Activated CD4-positive, alpha-beta T cell treated with anti-CD3 and anti-CD28 coated beads, Interleukin-2, amount 10 ng/mL, durations not matched to agents 24 days and 14 days (primary cell): ENCODE data around the gene BCAN. TPM values are rescaled to one million over a fixed set of nuclear protein-coding genes. Genes with fewer than 3 reads are reported as not detected.

Experiments used
- DNase-seq: peaks from one replicate; pipeline ENCODE4 v3.0.0; 2022
- H3K27ac Mint-ChIP-seq: one replicate; pipeline ENCODE4 v1.8.0; 2022; ENCODE audit warnings: mild to moderate bottlenecking, mixed read lengths
- H3K27me3 Mint-ChIP-seq: one replicate; pipeline ENCODE4 v1.8.0; 2022; ENCODE audit warnings: mixed read lengths
- H3K36me3 Mint-ChIP-seq: one replicate; pipeline ENCODE4 v1.8.0; 2022; ENCODE audit warnings: low read depth, mild to moderate bottlenecking, mixed read lengths
- H3K4me1 Mint-ChIP-seq: one replicate; pipeline ENCODE4 v1.8.0; 2021; ENCODE audit warnings: mixed read lengths
- H3K4me3 Mint-ChIP-seq: one replicate; pipeline ENCODE4 v1.8.0; 2022; ENCODE audit warnings: mild to moderate bottlenecking, moderate library complexity, mixed read lengths
- H3K9me3 Mint-ChIP-seq: one replicate; pipeline ENCODE4 v1.8.0; 2021; ENCODE audit warnings: mixed read lengths
- intact Hi-C: fragments of 100-400 bp; cut with micrococcal nuclease; formaldehyde crosslinking; loops from one replicate; pipeline ENCODE4 v1.15.1; 2023
- total RNA-seq: library from RNA; stranded (reverse); gene quantifications from 2 replicates; pipeline ENCODE4 v1.2.3, GENCODE V29; 2022

BCAN gene
- total RNA-seq, 1 donor from 2014 or later = not detected

DNA sequence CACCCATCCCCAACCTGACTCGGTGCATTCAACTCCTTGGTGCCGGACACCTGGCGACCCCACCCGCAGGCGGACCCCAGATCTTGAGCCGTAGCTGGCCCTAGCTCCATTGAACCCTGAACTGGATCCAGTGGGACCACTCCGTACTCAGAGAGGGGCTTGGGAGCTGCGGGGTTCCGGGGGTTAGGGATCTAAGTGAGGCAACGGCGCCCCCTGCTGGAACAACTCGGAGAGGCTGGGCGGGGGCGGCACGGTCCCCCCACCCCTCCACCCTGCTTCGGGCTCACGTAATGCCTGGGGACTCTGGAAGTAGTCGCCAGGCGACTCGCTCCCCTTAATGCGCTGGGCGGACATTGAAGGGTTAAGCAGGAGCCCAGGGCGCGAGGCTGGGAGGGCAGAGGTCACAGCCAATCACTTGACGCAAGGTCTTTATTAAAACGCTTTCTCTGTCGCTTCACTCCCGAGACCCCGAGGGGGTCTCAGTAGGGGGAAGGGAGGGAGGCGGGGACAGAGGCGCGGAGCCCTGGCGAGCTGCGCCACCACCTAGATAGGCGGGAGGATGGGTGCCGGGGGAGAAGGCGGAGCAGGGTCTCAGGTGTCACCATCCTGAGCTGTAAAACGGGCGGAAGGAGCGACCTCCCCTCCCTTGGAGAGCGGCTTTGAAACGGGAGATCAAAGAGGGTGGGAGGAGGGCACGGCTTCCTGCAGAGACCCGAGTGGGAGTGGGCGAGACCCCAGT lies 64.2 kb downstream of the BCAN start:
- H3K27ac Mint-ChIP-seq = peak overlapping the region; percentile 72
- intact Hi-C loops = loop anchor here (1.0 to 2.0 kb wide), 4 partner anchors 17 to 46 kb away; partner anchors contain the start of genes ISG20L2 and METTL25B
- H3K27me3 Mint-ChIP-seq = peaks cover 42% of the 10 kb centered on the region
- peak overlapping the region; percentile 89 for H3K4me3 Mint-ChIP-seq
- DNase-seq = peak; percentile 90
- H3K36me3 Mint-ChIP-seq = no peaks in the 10 kb centered on the region
- peaks cover 20% of the 10 kb centered on the region for H3K4me1 Mint-ChIP-seq
- H3K9me3 Mint-ChIP-seq = no peaks in the 10 kb centered on the region

DNA sequence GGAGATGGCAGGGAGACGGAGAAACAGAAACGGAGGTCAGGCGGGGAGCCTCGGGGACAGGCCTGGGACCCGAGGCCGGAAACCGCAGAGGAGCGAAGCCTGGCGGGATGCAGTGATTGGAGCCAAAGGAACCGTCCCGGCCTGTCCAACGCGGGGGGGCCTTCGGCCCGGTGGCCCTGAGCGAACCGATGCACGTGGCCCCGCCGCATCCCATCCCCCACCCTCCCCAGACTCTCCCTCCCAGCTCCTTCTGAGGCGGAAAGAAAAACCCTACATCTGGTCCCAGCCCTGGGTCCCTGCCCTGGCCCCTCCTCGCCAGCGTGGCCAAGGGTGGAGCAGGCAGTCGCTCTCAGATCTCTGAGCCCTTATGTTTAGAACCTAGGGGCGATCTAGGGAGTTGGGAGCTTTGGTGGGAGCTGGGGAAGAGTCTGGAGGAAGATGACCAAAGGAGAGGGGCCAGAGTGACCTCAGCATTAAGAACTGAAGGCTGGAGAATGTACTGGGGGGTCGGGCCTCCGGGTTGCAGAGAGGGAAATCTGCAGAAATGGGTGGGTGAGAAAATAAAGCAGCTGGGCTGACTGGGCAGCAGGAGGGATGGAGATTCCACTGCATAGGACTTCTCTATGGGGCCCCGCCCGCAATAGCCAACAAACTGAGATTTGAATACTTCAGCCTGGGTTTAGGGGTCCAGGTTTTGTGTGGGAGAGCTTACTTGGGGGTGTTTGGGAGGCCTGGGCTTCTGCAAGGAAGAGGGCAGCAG lies 64.9 kb downstream of the BCAN start:
- intact Hi-C loops = loop anchor here (1.0 to 2.0 kb wide), 3 partner anchors 18 to 47 kb away; no protein-coding TSS in a partner anchor
- H3K27ac Mint-ChIP-seq = no peak overlapping the region

DNA sequence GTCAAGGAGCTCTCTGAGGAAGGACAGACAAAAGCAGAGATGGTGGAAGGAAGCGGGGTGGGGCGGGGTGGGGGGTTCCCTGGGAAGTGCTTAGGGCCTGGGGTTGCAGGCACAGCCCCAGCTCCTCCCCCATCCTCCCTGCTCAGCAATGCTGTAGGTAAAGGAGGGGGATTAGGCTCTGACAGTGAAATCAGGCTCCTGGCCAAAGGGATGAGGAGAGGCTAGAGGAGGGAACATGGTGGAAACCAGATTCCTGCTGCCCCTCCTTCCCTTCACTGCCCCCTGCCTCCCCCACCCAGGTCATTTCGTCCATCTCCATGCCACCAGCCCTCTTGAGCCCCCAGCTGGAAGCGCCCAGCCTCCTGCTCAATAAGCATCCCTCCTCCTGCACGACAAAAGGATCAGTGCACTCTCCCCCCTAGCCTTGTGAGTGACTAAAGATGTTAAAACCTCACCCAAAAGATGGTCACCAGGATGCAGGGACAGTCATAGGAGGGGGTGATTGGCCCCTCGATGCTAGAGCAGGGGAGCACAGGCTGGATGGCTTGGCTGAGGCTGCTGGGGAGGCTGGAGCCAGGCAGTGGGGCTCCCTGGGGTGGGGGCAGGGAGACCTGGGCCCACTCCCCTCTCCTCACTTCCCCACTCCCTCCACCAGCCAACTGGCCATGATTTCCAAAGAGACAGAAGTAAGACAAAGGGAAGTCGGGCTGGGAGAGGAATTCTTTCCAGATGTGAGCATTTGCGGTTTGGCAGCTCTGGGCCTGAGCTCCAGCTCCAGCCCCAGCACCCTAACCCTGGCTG lies 65.7 kb downstream of the BCAN start:
- H3K4me1 Mint-ChIP-seq = peaks cover 20% of the 10 kb centered on the region
- H3K4me3 Mint-ChIP-seq = no peak overlapping the region
- no peaks in the 10 kb centered on the region for H3K36me3 Mint-ChIP-seq
- DNase-seq = no peak
- H3K27me3 Mint-ChIP-seq = peaks cover 39% of the 10 kb centered on the region
- H3K9me3 Mint-ChIP-seq = no peaks in the 10 kb centered on the region
- intact Hi-C loops = loop anchor here (2.0 kb wide), 1 partner anchor 17 kb away; no protein-coding TSS in a partner anchor
- H3K27ac Mint-ChIP-seq = no peak overlapping the region

More for the DNA sequence above, 64.9 kb downstream of the BCAN start:
- no peaks in the 10 kb centered on the region for H3K9me3 Mint-ChIP-seq
- no peaks in the 10 kb centered on the region for H3K36me3 Mint-ChIP-seq
- peaks cover 20% of the 10 kb centered on the region for H3K4me1 Mint-ChIP-seq
- H3K27me3 Mint-ChIP-seq = peaks cover 39% of the 10 kb centered on the region
- H3K4me3 Mint-ChIP-seq = peak overlapping the region; percentile 89
- DNase-seq = no peak

DNA sequence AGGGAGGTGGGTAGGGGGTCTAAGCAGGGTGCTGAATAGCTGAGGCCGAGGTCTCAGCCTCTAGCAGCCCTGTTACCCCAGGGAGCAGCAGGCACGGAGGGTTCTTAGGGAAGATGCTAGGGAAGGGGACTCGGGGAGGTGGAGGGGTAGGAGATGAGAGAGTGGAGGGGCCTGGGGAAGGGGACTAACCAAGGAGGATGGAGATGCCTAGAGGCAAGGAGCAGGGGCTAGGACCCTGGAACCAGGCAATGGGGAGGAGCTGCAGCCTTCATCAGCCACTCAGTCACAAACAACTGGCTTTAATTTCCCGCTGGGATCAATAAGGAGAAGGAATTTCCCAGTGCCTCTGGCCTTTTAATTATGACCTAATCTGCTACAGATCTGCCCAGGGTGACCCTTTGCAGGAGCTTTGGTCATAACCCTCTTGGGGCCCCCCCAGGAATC lies 66.3 kb downstream of the BCAN start:
- H3K9me3 Mint-ChIP-seq = no peaks in the 10 kb centered on the region
- no peak for DNase-seq
- H3K4me1 Mint-ChIP-seq = peaks cover 20% of the 10 kb centered on the region
- H3K27me3 Mint-ChIP-seq = peaks cover 36% of the 10 kb centered on the region
- no peak overlapping the region for H3K4me3 Mint-ChIP-seq
- H3K36me3 Mint-ChIP-seq = no peaks in the 10 kb centered on the region
- intact Hi-C loops = no loop called here
- H3K27ac Mint-ChIP-seq = no peak overlapping the region

DNA sequence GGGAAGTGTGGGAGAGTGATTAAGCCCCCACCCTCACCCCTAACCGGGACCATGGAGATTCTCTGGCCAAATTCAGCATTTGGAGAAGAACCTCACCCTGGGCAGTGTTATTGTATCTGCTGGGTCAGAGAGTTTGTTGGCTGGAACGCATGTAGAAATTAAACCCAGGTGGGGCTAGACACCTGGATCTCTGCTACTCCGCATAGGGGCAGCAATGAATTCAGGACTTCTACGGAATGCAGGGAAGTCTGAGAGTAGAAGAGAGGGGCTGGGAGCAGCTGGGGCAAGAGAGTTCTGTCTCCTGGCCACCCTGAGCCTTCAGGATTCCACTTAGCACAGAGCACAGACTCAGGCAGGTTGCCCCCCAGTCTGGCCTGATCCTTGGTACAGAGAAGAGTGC lies 67.1 kb downstream of the BCAN start:
- no peak for DNase-seq
- no peaks in the 10 kb centered on the region for H3K9me3 Mint-ChIP-seq
- peaks cover 20% of the 10 kb centered on the region for H3K4me1 Mint-ChIP-seq
- H3K27me3 Mint-ChIP-seq = peaks cover 28% of the 10 kb centered on the region
- no peaks in the 10 kb centered on the region for H3K36me3 Mint-ChIP-seq
- intact Hi-C loops = no loop called here
- no peak overlapping the region for H3K27ac Mint-ChIP-seq
- no peak overlapping the region for H3K4me3 Mint-ChIP-seq

Other genes with a start within 250 kb of the BCAN start
- 29.7 and 29.8 TPM in 2 replicates for gene MEF2D, start 141.3 kb upstream of the BCAN start, total RNA-seq
- gene IQGAP3, start 69.6 kb upstream of the BCAN start, total RNA-seq = 10.5 and 11.2 TPM in 2 replicates
- 4.6 and 5.4 TPM in 2 replicates for gene TTC24, start 62.4 kb upstream of the BCAN start, total RNA-seq
- gene NAXE, start 50.3 kb upstream of the BCAN start, total RNA-seq = 84.1 and 90.2 TPM in 2 replicates
- gene GPATCH4, start 40.6 kb upstream of the BCAN start, total RNA-seq = 99.0 and 99.2 TPM in 2 replicates
- not detected in 2 replicates for gene HAPLN2, start 22.7 kb upstream of the BCAN start, total RNA-seq
- gene NES, start 35.3 kb downstream of the BCAN start, total RNA-seq = 0.05 TPM in 2 replicates
- 0.62 and 1.4 TPM in 2 replicates for gene CRABP2, start 63.5 kb downstream of the BCAN start, total RNA-seq
- gene METTL25B, start 86.4 kb downstream of the BCAN start, total RNA-seq = 35.9 and 40.5 TPM in 2 replicates
- gene ISG20L2, start 86.6 kb downstream of the BCAN start, total RNA-seq = 75.4 and 83.1 TPM in 2 replicates
- gene MRPL24, start 99.0 kb downstream of the BCAN start, total RNA-seq = 134 and 135 TPM in 2 replicates
- gene HDGF, start 109.6 kb downstream of the BCAN start, total RNA-seq = 360 and 367 TPM in 2 replicates
- gene PRCC, start 125.4 kb downstream of the BCAN start, total RNA-seq = 106 and 120 TPM in 2 replicates
- gene SH2D2A, start 174.7 kb downstream of the BCAN start, total RNA-seq = 277 and 282 TPM in 2 replicates
- gene INSRR, start 217.0 kb downstream of the BCAN start, total RNA-seq = 0.68 and 0.71 TPM in 2 replicates
- 54.3 and 61.2 TPM in 2 replicates for gene NTRK1, start 218.7 kb downstream of the BCAN start, total RNA-seq